Measurements from ENCODE around the gene FNBP1L.

GRCh38 chr1:93603106-93603505 is 155.2 kb downstream of the FNBP1L start:
- TF ChIP-seq CTCF (conservative IDR thresholded peaks at IDR 0.05), result no peak
- TF ChIP-seq ZFX (IDR thresholded peaks at IDR 0.05), result no peak

Measured in C4-2B (cell line).